ENCODE measurements around the gene PSMD8.
"Not testable (repeated sequence)": the region's sequence is repeated elsewhere in the genome, so short reads cannot be mapped to it uniquely, and the experiment has no call there.

The PSMD8 gene

DNA sequence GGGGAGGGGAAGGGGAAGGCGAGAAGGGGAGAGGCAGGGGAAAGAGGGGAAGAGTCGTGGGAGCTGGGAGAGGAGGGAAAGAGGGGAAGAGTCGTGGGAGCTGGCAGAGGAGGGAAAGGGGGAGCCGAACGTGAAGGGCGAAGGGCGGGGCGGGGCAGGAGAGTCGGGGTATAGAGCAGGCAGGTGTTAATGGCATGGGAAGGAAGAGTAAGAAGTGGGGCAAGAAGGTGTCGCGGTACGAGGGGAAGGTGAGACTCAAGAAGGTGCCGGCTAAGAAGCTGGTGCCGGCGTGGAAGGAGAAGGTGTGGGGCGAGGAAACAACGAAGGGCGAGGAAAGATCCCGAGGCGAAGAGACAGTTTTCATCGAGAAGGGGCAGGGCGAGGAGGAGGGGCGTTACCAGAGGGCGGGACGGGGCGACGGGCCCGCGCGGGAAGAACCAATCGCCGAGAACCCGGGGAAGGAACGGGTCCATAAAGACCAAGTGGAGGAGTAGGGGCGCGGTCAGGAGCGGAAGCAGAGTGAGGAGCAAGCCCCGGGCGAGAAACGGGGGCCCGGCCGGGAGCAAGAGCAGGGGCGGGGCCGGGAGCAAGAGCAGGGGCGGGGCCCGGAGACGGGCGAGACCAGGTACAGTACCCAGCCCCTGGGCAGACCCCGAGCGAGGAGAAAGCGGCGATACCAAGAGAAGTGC, 38.3 kb upstream of the PSMD8 start:
- H3K4me3 ChIP-seq (ENCODE audit: low read depth, low read length) = peak overlapping the region; percentile 89
- DNase-seq (ENCODE audit: low read depth, low spot score) = peak; percentile 44
- no peak for TF ChIP-seq CTCF (IDR thresholded peaks at IDR 0.05; ENCODE audit: insufficient read depth, low read length, missing control alignments)
- ChIA-PET CTCF (interaction anchor here (0.6 to 10.2 kb wide), 23 partner anchors 9 to 433 kb away, joined by 3 to 298 read pairs (median 4); partner anchors contain the start of genes EIF3K, GGN, KCNK6 and PPP1R14A), POLR2A (interaction anchor here (0.7 to 0.8 kb wide), 3 partner anchors 17 to 54 kb away, joined by 4 read pairs; partner anchors contain the start of genes KCNK6 and PSMD8)

- ChIA-PET CTCF (interaction anchor here (0.7 to 10.2 kb wide), 12 partner anchors 9 to 434 kb away, joined by 3 to 298 read pairs (median 12); partner anchors contain the start of genes PPP1R14A and PSMD8), POLR2A (interaction anchor here (0.8 kb wide), 1 partner anchor 17 kb away, joined by 4 read pairs; the partner anchor contains the start of gene KCNK6)
- no peak for TF ChIP-seq CTCF (IDR thresholded peaks at IDR 0.05; ENCODE audit: insufficient read depth, low read length, missing control alignments)
- H3K4me3 ChIP-seq (ENCODE audit: low read depth, low read length) = peak overlapping the region; percentile 89
- peak; percentile 24 for DNase-seq (ENCODE audit: low read depth, low spot score)
These were observed 37.6 kb upstream of the PSMD8 start for GRCh38 chr19:38336638-38337359.

DNA sequence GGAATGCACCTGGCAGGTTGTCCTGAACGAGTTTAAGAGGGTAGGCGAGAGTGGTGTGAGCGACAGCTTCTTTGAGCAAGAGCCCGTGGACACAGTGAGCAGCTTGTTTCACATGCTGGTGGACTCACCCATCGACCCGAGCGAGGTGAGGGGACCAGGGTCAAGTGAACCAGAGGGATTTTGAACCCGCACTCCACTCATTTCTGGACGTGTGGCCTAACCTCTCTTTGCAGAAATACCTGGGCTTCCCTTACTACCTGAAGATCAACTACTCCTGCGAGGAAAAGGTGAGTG, 37.1 kb upstream of the PSMD8 start:
- POLR2A ChIA-PET = no interaction called here
- CTCF ChIA-PET = interaction anchor here (0.7 to 10.2 kb wide), 6 partner anchors 9 to 435 kb away, joined by 3 to 94 read pairs (median 16); no protein-coding TSS in a partner anchor

DNA sequence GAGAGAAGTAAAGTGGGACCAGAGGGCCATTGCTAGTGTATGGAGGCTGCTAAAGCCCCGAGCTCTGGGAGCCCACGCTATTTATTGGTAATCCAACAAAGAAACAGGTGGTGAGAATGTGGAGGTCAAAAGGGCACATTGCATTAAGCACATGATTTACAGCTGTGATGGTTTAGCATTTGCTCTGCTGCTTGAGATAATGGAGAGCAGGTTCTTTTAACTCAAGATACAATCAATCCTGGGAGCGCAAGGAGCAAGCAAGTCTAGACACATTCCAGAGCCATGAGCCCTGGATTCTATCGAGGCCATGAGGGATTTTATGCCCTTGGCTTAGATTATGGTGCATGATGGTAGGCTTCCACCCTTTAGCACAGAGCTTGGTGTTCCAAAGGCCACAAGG, 35.4 kb upstream of the PSMD8 start:
- CTCF ChIA-PET = interaction anchor here (2.9 to 10.2 kb wide), 2 partner anchors 95 to 106 kb away, joined by 17 to 94 read pairs; no protein-coding TSS in a partner anchor
- DNase-seq (ENCODE audit: low read depth, low spot score); POLR2A ChIA-PET; H3K4me3 ChIP-seq (ENCODE audit: low read depth, low read length): not testable (repeated sequence)

More for the DNA sequence above, 37.1 kb upstream of the PSMD8 start:
- no peak for TF ChIP-seq CTCF (IDR thresholded peaks at IDR 0.05; ENCODE audit: insufficient read depth, low read length, missing control alignments)
- peak overlapping the region; percentile 89 for H3K4me3 ChIP-seq (ENCODE audit: low read depth, low read length)
- DNase-seq (ENCODE audit: low read depth, low spot score) = no peak

GRCh38 chr19:38340927-38341326, 33.4 kb upstream of the PSMD8 start:
- DNase-seq (ENCODE audit: low read depth, low spot score) = no peak
- POLR2A ChIA-PET = no interaction called here
- no peak overlapping the region for H3K4me3 ChIP-seq (ENCODE audit: low read depth, low read length)
- no peak for TF ChIP-seq CTCF (IDR thresholded peaks at IDR 0.05; ENCODE audit: insufficient read depth, low read length, missing control alignments)
- CTCF ChIA-PET = no interaction called here

DNA sequence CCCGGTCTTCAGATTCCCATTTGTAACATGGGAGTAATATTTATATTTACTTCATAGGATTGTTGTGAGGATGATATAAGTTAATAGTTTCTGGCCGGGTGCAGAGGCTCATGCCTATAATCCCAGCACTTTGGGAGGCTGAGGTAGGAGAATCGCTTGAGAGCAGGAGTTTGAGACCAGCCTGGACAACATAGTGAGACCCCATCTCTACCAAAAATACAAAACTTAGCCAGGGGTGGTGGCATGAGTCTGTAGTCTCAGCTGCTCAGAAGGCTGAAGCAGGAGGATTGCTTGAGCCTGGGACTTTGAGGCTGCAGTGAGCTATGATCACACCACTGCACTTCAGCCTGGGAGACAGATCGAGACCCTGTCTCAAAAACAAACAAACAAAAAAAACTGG, 27.5 kb upstream of the PSMD8 start:
- no peak for TF ChIP-seq CTCF (IDR thresholded peaks at IDR 0.05; ENCODE audit: insufficient read depth, low read length, missing control alignments)
- ChIA-PET CTCF (interaction anchor here (1.0 to 1.5 kb wide), 5 partner anchors 9 to 113 kb away, joined by 3 to 5 read pairs (median 3); partner anchors contain the start of gene CATSPERG), POLR2A (no interaction called here)
- H3K4me3 ChIP-seq (ENCODE audit: low read depth, low read length) = no peak overlapping the region
- DNase-seq (ENCODE audit: low read depth, low spot score) = no peak
